ENCODE data around the gene YIF1A. TPM values are rescaled to one million over a fixed set of nuclear protein-coding genes. Genes with fewer than 3 reads are reported as not detected.
"Not testable (repeated sequence)": the region's sequence is repeated elsewhere in the genome, so short reads cannot be mapped to it uniquely, and the experiment has no call there.

Gene YIF1A
- total RNA-seq, 1 experiment from 2014 or later, result 86.1 TPM

- no peak for DNase-seq (ENCODE audit: low spot score)
Observed at GRCh38 chr11:66286699-66287098, 2.2 kb downstream of the YIF1A start.

- DNase-seq (ENCODE audit: low spot score), result no peak
Observed at GRCh38 chr11:66285250-66285947, 3.5 kb downstream of the YIF1A start.

GRCh38 chr11:66284526-66285078 lies 4.3 kb downstream of the YIF1A start:
- no peak for DNase-seq (ENCODE audit: low spot score)

GRCh38 chr11:66283461-66284105 lies 5.4 kb downstream of the YIF1A start:
- no peak for DNase-seq (ENCODE audit: low spot score)

- DNase-seq (ENCODE audit: low spot score), result peak; percentile 80
Observed at GRCh38 chr11:66282468-66283455, 6.2 kb downstream of the YIF1A start.

- DNase-seq (ENCODE audit: low spot score), result no peak
Observed at GRCh38 chr11:66281776-66282467, 7.0 kb downstream of the YIF1A start.

GRCh38 chr11:66281001-66281400 lies 7.9 kb downstream of the YIF1A start:
- no peak for DNase-seq (ENCODE audit: low spot score)

GRCh38 chr11:66280428-66280827 lies 8.5 kb downstream of the YIF1A start:
- no peak for DNase-seq (ENCODE audit: low spot score)

GRCh38 chr11:66279092-66279734 lies 9.7 kb downstream of the YIF1A start:
- no peak for DNase-seq (ENCODE audit: low spot score)

GRCh38 chr11:66278363-66279091 lies 10.4 kb downstream of the YIF1A start:
- no peak for DNase-seq (ENCODE audit: low spot score)

- DNase-seq (ENCODE audit: low spot score), result no peak
Observed at GRCh38 chr11:66277471-66278362, 11.2 kb downstream of the YIF1A start, which contains the start of gene CNIH2. Gene CNIH2, plus strand, starts transcription at chr11:66278175. Its CDS starts 282 bp downstream, at chr11:66278457.

GRCh38 chr11:66277064-66277463 lies 11.9 kb downstream of the YIF1A start:
- DNase-seq (ENCODE audit: low spot score), result not testable (repeated sequence)

- not testable (repeated sequence) for DNase-seq (ENCODE audit: low spot score)
Observed at GRCh38 chr11:66276619-66277018, 12.3 kb downstream of the YIF1A start.

- no peak for DNase-seq (ENCODE audit: low spot score)
Observed at GRCh38 chr11:66275984-66276612, 12.8 kb downstream of the YIF1A start.

GRCh38 chr11:66275396-66275795 lies 13.5 kb downstream of the YIF1A start:
- no peak for DNase-seq (ENCODE audit: low spot score)

GRCh38 chr11:66274219-66274618 lies 14.7 kb downstream of the YIF1A start:
- DNase-seq (ENCODE audit: low spot score), result no peak

GRCh38 chr11:66272596-66272995 lies 16.3 kb downstream of the YIF1A start:
- DNase-seq (ENCODE audit: low spot score), result no peak

GRCh38 chr11:66271816-66272215 lies 17.1 kb downstream of the YIF1A start:
- no peak for DNase-seq (ENCODE audit: low spot score)

All from A172 (cell line).